ENCODE measurements around the gene TNFRSF8. TPM values are rescaled to one million over a fixed set of nuclear protein-coding genes. Genes with fewer than 3 reads are reported as not detected.

The TNFRSF8 gene
- total RNA-seq, 2 donors from 2014 or later, result 0.32 to 4.7 TPM

- Histone ChIP-seq H3K36me3 (no peaks in the 10 kb centered on the region), H3K27me3 (replicated peaks; ENCODE audit: insufficient read depth) (peaks cover 2% of the 10 kb centered on the region), H3K4me3 (no peak overlapping the region), H3K4me1 (replicated peaks) (no peaks in the 10 kb centered on the region), H3K27ac (peak overlapping the region; percentile 28 to 36), H3K9me3 (no peaks in the 10 kb centered on the region)
- WGBS, result 74% methylated on average over 17 of the region's 17 CpGs
- intact Hi-C loops (cut with DNase I), result no loop called here
- no peak for DNase-seq (ENCODE audit: low spot score)
- no peak for TF ChIP-seq POLR2AphosphoS5 (IDR thresholded peaks at IDR 0.05)
- no peak for TF ChIP-seq CTCF (IDR thresholded peaks at IDR 0.05)
- TF ChIP-seq POLR2A (IDR thresholded peaks at IDR 0.05), result no peak
These were observed 112.1 kb downstream of the TNFRSF8 start for GRCh38 chr1:12174924-12175810.

GRCh38 chr1:12176298-12177118, 113.4 kb downstream of the TNFRSF8 start:
- Histone ChIP-seq H3K9me3 (no peaks in the 10 kb centered on the region), H3K36me3 (no peaks in the 10 kb centered on the region), H3K27me3 (replicated peaks; ENCODE audit: insufficient read depth) (peaks cover 2% of the 10 kb centered on the region), H3K4me1 (replicated peaks) (no peaks in the 10 kb centered on the region), H3K4me3 (no peak overlapping the region), H3K27ac (no peak overlapping the region)
- intact Hi-C loops (cut with DNase I), result no loop called here
- TF ChIP-seq CTCF (IDR thresholded peaks at IDR 0.05) (no peak), POLR2AphosphoS5 (IDR thresholded peaks at IDR 0.05) (no peak), POLR2A (IDR thresholded peaks at IDR 0.05) (no peak)
- no peak for DNase-seq (ENCODE audit: low spot score)
- 87% methylated on average over 6 of the region's 6 CpGs for WGBS

DNA sequence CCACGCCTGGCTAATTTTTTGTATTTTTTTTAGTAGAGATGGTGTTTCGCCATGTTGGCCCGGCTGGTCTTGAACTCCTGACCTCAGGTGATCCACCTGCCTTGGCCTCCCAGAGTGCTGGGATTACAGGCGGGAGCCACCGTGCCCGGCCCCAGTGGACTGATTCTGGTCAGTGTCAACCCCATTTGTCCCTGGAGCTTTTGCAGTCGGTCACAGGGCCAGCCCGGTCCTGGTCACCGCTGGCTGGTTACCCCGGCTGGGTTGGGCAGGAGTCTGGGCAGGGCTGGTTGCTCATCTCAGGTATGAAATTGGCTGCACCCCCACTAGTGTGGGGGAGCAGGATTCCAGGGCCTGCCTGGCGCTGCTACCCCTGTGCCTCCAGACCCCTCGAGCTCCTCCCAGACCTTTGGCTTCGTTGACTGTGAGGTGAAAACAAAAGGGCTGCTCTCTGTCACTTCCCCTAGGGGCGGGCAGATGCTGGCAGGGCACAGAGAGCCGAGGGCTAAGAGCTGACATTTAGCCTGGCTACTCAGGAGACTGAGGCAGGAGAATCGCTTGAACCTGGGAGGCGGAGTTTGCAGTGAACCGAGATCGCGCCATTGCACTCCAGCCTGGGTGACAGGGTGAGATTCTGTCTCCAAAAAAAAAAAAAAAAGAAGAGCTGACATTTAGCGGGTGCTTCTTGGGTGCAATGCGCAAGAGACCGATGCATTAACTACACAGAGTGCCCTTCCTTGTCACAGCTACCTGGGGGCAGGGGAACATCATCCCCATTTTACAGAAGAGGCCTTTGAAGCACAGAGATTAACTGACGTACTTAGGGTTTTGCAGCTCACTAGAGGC, 114.3 kb downstream of the TNFRSF8 start:
- Histone ChIP-seq H3K4me3 (no peak overlapping the region), H3K27me3 (replicated peaks; ENCODE audit: insufficient read depth) (peaks cover 2% of the 10 kb centered on the region), H3K27ac (no peak overlapping the region), H3K36me3 (no peaks in the 10 kb centered on the region), H3K9me3 (no peaks in the 10 kb centered on the region), H3K4me1 (replicated peaks) (no peaks in the 10 kb centered on the region)
- 79% methylated on average over 24 of the region's 24 CpGs for WGBS
- intact Hi-C loops (cut with DNase I), result no loop called here
- TF ChIP-seq POLR2AphosphoS5 (IDR thresholded peaks at IDR 0.05) (no peak), CTCF (IDR thresholded peaks at IDR 0.05) (no peak), POLR2A (IDR thresholded peaks at IDR 0.05) (no peak)
- DNase-seq (ENCODE audit: low spot score), result no peak

- Histone ChIP-seq H3K9me3 (no peaks in the 10 kb centered on the region), H3K36me3 (no peaks in the 10 kb centered on the region), H3K27ac (no peak overlapping the region), H3K27me3 (replicated peaks; ENCODE audit: insufficient read depth) (peaks cover 2% of the 10 kb centered on the region), H3K4me1 (replicated peaks) (no peaks in the 10 kb centered on the region), H3K4me3 (no peak overlapping the region)
- TF ChIP-seq POLR2AphosphoS5 (IDR thresholded peaks at IDR 0.05), result no peak
- no peak for TF ChIP-seq POLR2A (IDR thresholded peaks at IDR 0.05)
- TF ChIP-seq CTCF (IDR thresholded peaks at IDR 0.05), result no peak
- WGBS, result 37% methylated on average over 14 of the region's 14 CpGs
- no peak for DNase-seq (ENCODE audit: low spot score)
- intact Hi-C loops (cut with DNase I), result no loop called here
These were observed 114.9 kb downstream of the TNFRSF8 start for GRCh38 chr1:12177999-12178441.
